ENCODE measurements around the gene PADI6.

DNA sequence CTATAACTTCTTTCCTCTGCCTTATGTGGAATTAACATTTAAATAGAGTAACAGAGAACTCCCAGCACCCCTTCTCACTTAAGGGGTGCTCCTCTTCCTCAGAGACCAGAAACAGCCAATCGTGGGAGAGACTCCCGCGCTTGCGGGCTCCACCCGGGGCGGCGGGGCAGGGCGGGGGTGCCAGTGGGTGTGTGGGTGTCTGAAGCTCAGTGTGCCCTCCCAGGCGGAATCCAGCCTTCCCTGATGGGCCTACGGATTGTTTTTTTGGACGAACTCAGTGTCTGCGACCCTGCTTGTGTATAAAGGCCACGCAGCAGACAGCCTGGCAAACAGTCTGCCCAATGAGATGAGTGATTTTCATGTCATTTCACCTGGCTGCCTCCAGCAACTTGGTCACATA, 61.3 kb downstream of the PADI6 start:
- TF ChIP-seq, protein P1, sequence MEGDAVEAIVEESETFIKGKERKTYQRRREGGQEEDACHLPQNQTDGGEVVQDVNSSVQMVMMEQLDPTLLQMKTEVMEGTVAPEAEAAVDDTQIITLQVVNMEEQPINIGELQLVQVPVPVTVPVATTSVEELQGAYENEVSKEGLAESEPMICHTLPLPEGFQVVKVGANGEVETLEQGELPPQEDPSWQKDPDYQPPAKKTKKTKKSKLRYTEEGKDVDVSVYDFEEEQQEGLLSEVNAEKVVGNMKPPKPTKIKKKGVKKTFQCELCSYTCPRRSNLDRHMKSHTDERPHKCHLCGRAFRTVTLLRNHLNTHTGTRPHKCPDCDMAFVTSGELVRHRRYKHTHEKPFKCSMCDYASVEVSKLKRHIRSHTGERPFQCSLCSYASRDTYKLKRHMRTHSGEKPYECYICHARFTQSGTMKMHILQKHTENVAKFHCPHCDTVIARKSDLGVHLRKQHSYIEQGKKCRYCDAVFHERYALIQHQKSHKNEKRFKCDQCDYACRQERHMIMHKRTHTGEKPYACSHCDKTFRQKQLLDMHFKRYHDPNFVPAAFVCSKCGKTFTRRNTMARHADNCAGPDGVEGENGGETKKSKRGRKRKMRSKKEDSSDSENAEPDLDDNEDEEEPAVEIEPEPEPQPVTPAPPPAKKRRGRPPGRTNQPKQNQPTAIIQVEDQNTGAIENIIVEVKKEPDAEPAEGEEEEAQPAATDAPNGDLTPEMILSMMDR (IDR thresholded peaks at IDR 0.05; ENCODE audit: insufficient read depth, low read length, poor library complexity, severe bottlenecking) = no peak
- no peak for TF ChIP-seq EZH2phosphoT487 (conservative IDR thresholded peaks at IDR 0.05; ENCODE audit: low read length)

Data from SU-DHL-6 (cell line).